NCI-H1105 treated with DMSO at 0.1 percent for 48 hours (cell line): ENCODE results near the gene ANKRD2.

ENCODE experiments used
- DNase-seq: peaks from one replicate; lab custom pipeline; 2025; lab: John Stamatoyannopoulos, UW

Gene ANKRD2

GRCh38 chr10:97596101-97597082, 23.8 kb downstream of the ANKRD2 start:
- DNase-seq, result no peak

GRCh38 chr10:97597778-97598177, 25.2 kb downstream of the ANKRD2 start:
- no peak for DNase-seq

GRCh38 chr10:97598407-97599271, 26.1 kb downstream of the ANKRD2 start:
- DNase-seq, result no peak

- DNase-seq, result no peak
Observed at GRCh38 chr10:97599272-97599619, 26.7 kb downstream of the ANKRD2 start.

GRCh38 chr10:97600616-97601015, 28.0 kb downstream of the ANKRD2 start:
- DNase-seq, result no peak

- DNase-seq, result no peak
Observed at GRCh38 chr10:97601268-97602215, 29.0 kb downstream of the ANKRD2 start.

GRCh38 chr10:97607095-97607636, 34.6 kb downstream of the ANKRD2 start:
- DNase-seq, result no peak

GRCh38 chr10:97608991-97609561, 36.5 kb downstream of the ANKRD2 start:
- no peak for DNase-seq

- no peak for DNase-seq
Observed at GRCh38 chr10:97611473-97611872, 38.9 kb downstream of the ANKRD2 start.

- DNase-seq, result no peak
Observed at GRCh38 chr10:97612386-97612785, 39.8 kb downstream of the ANKRD2 start.

- DNase-seq, result no peak
Observed at GRCh38 chr10:97618285-97618684, 45.7 kb downstream of the ANKRD2 start.

GRCh38 chr10:97618733-97619132, 46.2 kb downstream of the ANKRD2 start:
- no peak for DNase-seq

- no peak for DNase-seq
Observed at GRCh38 chr10:97623277-97623676, 50.7 kb downstream of the ANKRD2 start.

GRCh38 chr10:97627731-97628130, 55.2 kb downstream of the ANKRD2 start:
- no peak for DNase-seq

- no peak for DNase-seq
Observed at GRCh38 chr10:97628228-97628627, 55.6 kb downstream of the ANKRD2 start.

GRCh38 chr10:97629289-97629688, 56.7 kb downstream of the ANKRD2 start:
- DNase-seq, result no peak

GRCh38 chr10:97631098-97631497, 58.5 kb downstream of the ANKRD2 start:
- no peak for DNase-seq

- peak; percentile 87 for DNase-seq
Observed at GRCh38 chr10:97632949-97633884, 60.6 kb downstream of the ANKRD2 start, which contains the start of gene MORN4. Gene MORN4, minus strand, starts transcription at chr10:97633500. Its CDS starts 13,847 bp downstream, at chr10:97619653.
